PC-9 (cell line): ENCODE results near the gene ZMYM4. TPM values are rescaled to one million over a fixed set of nuclear protein-coding genes. Genes with fewer than 3 reads are reported as not detected.

ENCODE experiments used
- BruUV-seq: library from RNA; stranded (reverse); fragments of 400-500 nt; replicated peaks from 2 replicates; lab custom pipeline; 2021; lab: Mats Ljungman, UMichigan
- CTCF ChIA-PET: fragments of 300-600 bp; sonication (Branson Sonifier 250); formaldehyde crosslinking; loops from one replicate; lab custom pipeline; 2022; ENCODE audit warnings: antibody characterized with exemption; lab: Charles Lee
- POLR2A ChIA-PET: fragments of 300-600 bp; sonication (Branson Sonifier 250); formaldehyde crosslinking; loops from one replicate; lab custom pipeline; 2022; ENCODE audit warnings: antibody characterized with exemption; ENCODE audit not compliant: unreplicated experiment; lab: Charles Lee
- DNase-seq, 2 experiments: peaks; one replicate each; pipeline versions ENCODE4 v3.0.0 to v3.0.0-alpha.2; 2015 to 2022; ENCODE audit warnings: mixed read lengths in 1 of 2
- H2AFZ ChIP-seq: fragments of 200-600 bp; sonication (generic); 2 replicates; pipeline ENCODE4 v1.8.1; 2017; ENCODE audit warnings: antibody characterized with exemption
- H3F3A ChIP-seq: fragments of 200-600 bp; sonication (generic); 2 replicates; pipeline ENCODE4 v1.8.1; 2017; ENCODE audit warnings: antibody characterized with exemption, mild to moderate bottlenecking, low read depth; ENCODE audit not compliant: insufficient read depth
- H3K27ac ChIP-seq: fragments of 200-600 bp; sonication (generic); 2 replicates; pipeline ENCODE4 v1.6.1; 2016; ENCODE audit warnings: mixed run types
- H3K27me3 ChIP-seq: fragments of 200-600 bp; sonication (generic); 2 replicates; pipeline ENCODE4 v1.6.1; 2016; ENCODE audit warnings: low read depth, mixed run types; ENCODE audit not compliant: insufficient read depth
- H3K36me3 ChIP-seq: fragments of 200-600 bp; sonication (generic); 2 replicates; pipeline ENCODE4 v1.6.1; 2016; ENCODE audit warnings: low read depth, mixed run types
- H3K4me1 ChIP-seq: fragments of 200-600 bp; sonication (generic); replicated peaks from 2 replicates; pipeline ENCODE4 v1.6.1; 2016; ENCODE audit warnings: mixed run types; ENCODE audit not compliant: insufficient read depth
- H3K4me2 ChIP-seq: fragments of 200-600 bp; sonication (generic); 2 replicates; pipeline ENCODE4 v1.6.1; 2017; ENCODE audit warnings: mixed run types
- H3K4me3 ChIP-seq: fragments of 200-600 bp; sonication (generic); 2 replicates; pipeline ENCODE4 v1.6.1; 2016; ENCODE audit warnings: mixed run types
- H3K79me2 ChIP-seq: fragments of 200-600 bp; sonication (generic); 2 replicates; pipeline ENCODE4 v1.6.1; 2017; ENCODE audit warnings: low read depth, mixed run types
- H3K9me2 ChIP-seq: fragments of 200-600 bp; sonication (generic); 2 replicates; pipeline ENCODE4 v1.8.1; 2017; ENCODE audit warnings: mild to moderate bottlenecking; ENCODE audit not compliant: insufficient read depth
- H3K9me3 ChIP-seq: fragments of 200-600 bp; sonication (generic); 2 replicates; pipeline ENCODE4 v1.8.1; 2016; ENCODE audit warnings: low read depth; ENCODE audit not compliant: insufficient read depth
- H4K20me1 ChIP-seq: fragments of 200-600 bp; sonication (generic); 2 replicates; pipeline ENCODE4 v1.8.1; 2017; ENCODE audit not compliant: insufficient read depth
- CTCF ChIP-seq: fragments of 200-600 bp; sonication (generic); conservative IDR thresholded peaks from 2 replicates; pipeline ENCODE4 v1.6.1; 2017; ENCODE audit warnings: mixed run types, antibody characterized with exemption, mild to moderate bottlenecking, moderate library complexity
- EZH2 ChIP-seq: fragments of 200-600 bp; sonication (generic); IDR thresholded peaks from 2 replicates; pipeline ENCODE4 v1.8.0; 2017; ENCODE audit warnings: antibody characterized with exemption, low read depth
- intact Hi-C: fragments of 100-400 bp; cut with micrococcal nuclease; formaldehyde crosslinking; loops from one replicate; pipeline ENCODE4 v1.10.0; 2022; ENCODE audit not compliant: unreplicated experiment
- total RNA-seq: library from RNA; stranded (reverse); gene quantifications from 2 replicates; pipeline ENCODE4 v1.2.3, GENCODE V29; 2021

ZMYM4 gene
- total RNA-seq, 1 experiment from 2014 or later, result 84.4 TPM

GRCh38 chr1:35430762-35431161 is 162.3 kb downstream of the ZMYM4 start:
- H2AFZ ChIP-seq, result no peak overlapping the region
- CTCF ChIA-PET, result no interaction called here
- POLR2A ChIA-PET, result no interaction called here

GRCh38 chr1:35431173-35431599 is 162.7 kb downstream of the ZMYM4 start:
- Histone ChIP-seq H3K27ac (no peak overlapping the region), H3K9me3 (no peaks in the 10 kb centered on the region), H2AFZ (no peak overlapping the region), H3K4me1 (no peaks in the 10 kb centered on the region), H3K4me2 (no peak overlapping the region), H3K36me3 (0 out of 2 replicates have a peak, but pooled peaks cover 5% of the 10 kb centered on the region), H3F3A (0 out of 2 replicates have a peak, but pooled peaks cover 5% of the 10 kb centered on the region), H4K20me1 (no peaks in the 10 kb centered on the region), H3K9me2 (no peaks in the 10 kb centered on the region), H3K27me3 (no peaks in the 10 kb centered on the region), H3K79me2 (no peaks in the 10 kb centered on the region), H3K4me3 (no peak overlapping the region)
- DNase-seq, result no peak
- POLR2A ChIA-PET, result no interaction called here
- BruUV-seq, result no TSS peak
- TF ChIP-seq CTCF (no peak), EZH2 (no peak)
- CTCF ChIA-PET, result no interaction called here
- intact Hi-C loops, result no loop called here

More at GRCh38 chr1:35430762-35431161, 162.3 kb downstream of the ZMYM4 start:
- Histone ChIP-seq H3K4me2 (no peak overlapping the region), H3K4me1 (no peaks in the 10 kb centered on the region), H3K27me3 (no peaks in the 10 kb centered on the region), H3F3A (0 out of 2 replicates have a peak, but pooled peaks cover 7% of the 10 kb centered on the region), H3K9me3 (no peaks in the 10 kb centered on the region), H3K36me3 (0 out of 2 replicates have a peak, but pooled peaks cover 5% of the 10 kb centered on the region), H3K27ac (no peak overlapping the region), H3K9me2 (no peaks in the 10 kb centered on the region), H3K4me3 (no peak overlapping the region), H4K20me1 (no peaks in the 10 kb centered on the region), H3K79me2 (no peaks in the 10 kb centered on the region)
- no peak for DNase-seq
- BruUV-seq, result no TSS peak
- intact Hi-C loops, result no loop called here
- TF ChIP-seq CTCF (no peak), EZH2 (no peak)

GRCh38 chr1:35432231-35432630 is 163.7 kb downstream of the ZMYM4 start:
- Histone ChIP-seq H4K20me1 (no peaks in the 10 kb centered on the region), H3K27me3 (no peaks in the 10 kb centered on the region), H3K4me2 (no peak overlapping the region), H3F3A (0 out of 2 replicates have a peak, but pooled peaks cover 4% of the 10 kb centered on the region), H3K4me3 (no peak overlapping the region), H3K9me3 (no peaks in the 10 kb centered on the region), H3K79me2 (no peaks in the 10 kb centered on the region), H3K36me3 (no peaks in the 10 kb centered on the region), H3K9me2 (no peaks in the 10 kb centered on the region), H3K27ac (no peak overlapping the region), H2AFZ (no peak overlapping the region), H3K4me1 (no peaks in the 10 kb centered on the region)
- ChIA-PET CTCF (no interaction called here), POLR2A (no interaction called here)
- no peak for DNase-seq
- no TSS peak for BruUV-seq
- intact Hi-C loops, result no loop called here
- TF ChIP-seq CTCF, result no peak
- TF ChIP-seq EZH2, result no peak
